Upper lobe of right lung (tissue), 1 donor: ENCODE results near the gene RAB3GAP2. TPM values are rescaled to one million over a fixed set of nuclear protein-coding genes. Genes with fewer than 3 reads are reported as not detected.

ENCODE experiments used
- ATAC-seq: fragments of 200-7000 bp; cut with Tn5 transposase; one replicate; pipeline ENCODE4 v1.9.1; 2020; ENCODE audit warnings: mild to moderate bottlenecking, moderate library complexity
- DNase-seq: peaks from one replicate; pipeline ENCODE4 v3.0.0-alpha.2; 2020
- H3K27ac ChIP-seq: fragments of 200-600 bp; one replicate; pipeline ENCODE4 v1.8.0; 2022
- H3K27me3 ChIP-seq: fragments of 200-600 bp; one replicate; pipeline ENCODE4 v1.8.0; 2022; ENCODE audit warnings: mild to moderate bottlenecking
- H3K36me3 ChIP-seq: fragments of 200-600 bp; one replicate; pipeline ENCODE4 v1.8.0; 2022
- H3K4me1 ChIP-seq: fragments of 200-600 bp; one replicate; pipeline ENCODE4 v1.8.0; 2022
- H3K4me3 ChIP-seq: fragments of 200-600 bp; one replicate; pipeline ENCODE4 v1.8.0; 2022; ENCODE audit warnings: mild to moderate bottlenecking
- H3K9me3 ChIP-seq: fragments of 200-600 bp; one replicate; pipeline ENCODE4 v1.8.0; 2022
- intact Hi-C: fragments of 100-400 bp; cut with DNase I; formaldehyde crosslinking; loops from one replicate; pipeline ENCODE4 v1.11.0; 2022
- long read RNA-seq: library from polyadenylated mRNA; unstranded; transcript quantifications from one replicate; pipeline ENCODE4 v2.0.0, GENCODE V29; 2021
- total RNA-seq: library from RNA; stranded (reverse); fragmentation: NEBNext Ultra II Directional; extraction: Animal tissue kit (Norgen Biotek cat#: 25700); gene quantifications from one replicate; pipeline ENCODE4 v1.2.1, GENCODE V29; 2021
- TF ChIP-seq, protein P1 (sequence below): fragments of 200-600 bp; IDR thresholded peaks from one replicate; pipeline ENCODE4 v1.8.0; 2022; ENCODE audit warnings: antibody characterized with exemption
- donor health status: DM: no; HTN: yes; CAD: no; lungs with severe emphysema.

RAB3GAP2 gene, protein sequence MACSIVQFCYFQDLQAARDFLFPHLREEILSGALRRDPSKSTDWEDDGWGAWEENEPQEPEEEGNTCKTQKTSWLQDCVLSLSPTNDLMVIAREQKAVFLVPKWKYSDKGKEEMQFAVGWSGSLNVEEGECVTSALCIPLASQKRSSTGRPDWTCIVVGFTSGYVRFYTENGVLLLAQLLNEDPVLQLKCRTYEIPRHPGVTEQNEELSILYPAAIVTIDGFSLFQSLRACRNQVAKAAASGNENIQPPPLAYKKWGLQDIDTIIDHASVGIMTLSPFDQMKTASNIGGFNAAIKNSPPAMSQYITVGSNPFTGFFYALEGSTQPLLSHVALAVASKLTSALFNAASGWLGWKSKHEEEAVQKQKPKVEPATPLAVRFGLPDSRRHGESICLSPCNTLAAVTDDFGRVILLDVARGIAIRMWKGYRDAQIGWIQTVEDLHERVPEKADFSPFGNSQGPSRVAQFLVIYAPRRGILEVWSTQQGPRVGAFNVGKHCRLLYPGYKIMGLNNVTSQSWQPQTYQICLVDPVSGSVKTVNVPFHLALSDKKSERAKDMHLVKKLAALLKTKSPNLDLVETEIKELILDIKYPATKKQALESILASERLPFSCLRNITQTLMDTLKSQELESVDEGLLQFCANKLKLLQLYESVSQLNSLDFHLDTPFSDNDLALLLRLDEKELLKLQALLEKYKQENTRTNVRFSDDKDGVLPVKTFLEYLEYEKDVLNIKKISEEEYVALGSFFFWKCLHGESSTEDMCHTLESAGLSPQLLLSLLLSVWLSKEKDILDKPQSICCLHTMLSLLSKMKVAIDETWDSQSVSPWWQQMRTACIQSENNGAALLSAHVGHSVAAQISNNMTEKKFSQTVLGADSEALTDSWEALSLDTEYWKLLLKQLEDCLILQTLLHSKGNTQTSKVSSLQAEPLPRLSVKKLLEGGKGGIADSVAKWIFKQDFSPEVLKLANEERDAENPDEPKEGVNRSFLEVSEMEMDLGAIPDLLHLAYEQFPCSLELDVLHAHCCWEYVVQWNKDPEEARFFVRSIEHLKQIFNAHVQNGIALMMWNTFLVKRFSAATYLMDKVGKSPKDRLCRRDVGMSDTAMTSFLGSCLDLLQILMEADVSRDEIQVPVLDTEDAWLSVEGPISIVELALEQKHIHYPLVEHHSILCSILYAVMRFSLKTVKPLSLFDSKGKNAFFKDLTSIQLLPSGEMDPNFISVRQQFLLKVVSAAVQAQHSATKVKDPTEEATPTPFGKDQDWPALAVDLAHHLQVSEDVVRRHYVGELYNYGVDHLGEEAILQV (N-terminal part only)
- 39.2 TPM for total RNA-seq
- long read RNA-seq, partial matches to known transcripts, result 8 of 41 reads
- long read RNA-seq, other reads (novel, unspliced or antisense), result 33 of 41 reads

DNA sequence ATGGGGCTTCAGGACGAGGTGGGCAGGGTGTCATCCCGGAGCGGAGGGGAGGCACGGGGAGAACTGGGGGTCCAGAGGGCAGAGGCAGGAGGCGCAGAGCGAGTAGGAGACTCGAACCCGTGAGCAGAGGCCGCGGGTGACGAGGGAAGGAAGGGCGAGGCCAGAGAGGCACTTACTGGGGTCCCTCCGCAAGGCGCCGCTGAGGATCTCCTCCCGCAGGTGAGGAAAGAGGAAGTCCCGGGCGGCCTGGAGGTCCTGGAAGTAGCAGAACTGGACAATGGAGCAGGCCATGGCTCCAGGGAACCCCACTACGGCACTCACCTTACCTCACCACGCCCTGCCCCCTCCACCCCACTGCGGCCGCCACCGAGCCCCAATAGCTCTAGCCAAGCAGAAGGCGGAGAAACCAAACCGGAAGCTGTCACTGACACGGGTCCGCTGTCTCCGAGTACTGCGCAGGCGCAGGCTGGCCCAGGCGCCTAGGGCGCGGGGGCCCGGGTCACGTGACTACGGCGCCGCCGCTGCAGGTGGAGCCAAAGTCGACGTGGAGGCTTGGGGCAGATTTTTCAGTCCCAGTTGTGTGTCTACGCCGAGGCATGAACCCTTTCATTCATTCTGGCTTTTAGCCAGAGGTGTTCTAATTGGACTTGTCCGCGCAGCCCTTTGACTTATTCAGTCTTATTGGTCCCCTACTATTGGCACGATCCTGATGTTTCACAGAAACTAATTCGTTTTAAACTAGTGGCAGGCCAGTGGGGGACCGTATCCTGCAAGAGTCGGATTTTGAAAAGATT, at the start of gene RAB3GAP2:
Gene RAB3GAP2, minus strand, starts transcription at position 407 of the 794 bp plus-strand sequence. Its CDS starts 116 bp downstream, at position 291.
- Histone ChIP-seq H3K4me3 (peak within 1 kb of the TSS; percentile 90), H3K36me3 (no peaks in the 10 kb centered on the region), H3K9me3 (no peaks in the 10 kb centered on the region), H3K4me1 (peaks cover 25% of the 10 kb centered on the region), H3K27me3 (no peaks in the 10 kb centered on the region), H3K27ac (peak within 1 kb of the TSS; percentile 91)
- TF ChIP-seq, protein P1, sequence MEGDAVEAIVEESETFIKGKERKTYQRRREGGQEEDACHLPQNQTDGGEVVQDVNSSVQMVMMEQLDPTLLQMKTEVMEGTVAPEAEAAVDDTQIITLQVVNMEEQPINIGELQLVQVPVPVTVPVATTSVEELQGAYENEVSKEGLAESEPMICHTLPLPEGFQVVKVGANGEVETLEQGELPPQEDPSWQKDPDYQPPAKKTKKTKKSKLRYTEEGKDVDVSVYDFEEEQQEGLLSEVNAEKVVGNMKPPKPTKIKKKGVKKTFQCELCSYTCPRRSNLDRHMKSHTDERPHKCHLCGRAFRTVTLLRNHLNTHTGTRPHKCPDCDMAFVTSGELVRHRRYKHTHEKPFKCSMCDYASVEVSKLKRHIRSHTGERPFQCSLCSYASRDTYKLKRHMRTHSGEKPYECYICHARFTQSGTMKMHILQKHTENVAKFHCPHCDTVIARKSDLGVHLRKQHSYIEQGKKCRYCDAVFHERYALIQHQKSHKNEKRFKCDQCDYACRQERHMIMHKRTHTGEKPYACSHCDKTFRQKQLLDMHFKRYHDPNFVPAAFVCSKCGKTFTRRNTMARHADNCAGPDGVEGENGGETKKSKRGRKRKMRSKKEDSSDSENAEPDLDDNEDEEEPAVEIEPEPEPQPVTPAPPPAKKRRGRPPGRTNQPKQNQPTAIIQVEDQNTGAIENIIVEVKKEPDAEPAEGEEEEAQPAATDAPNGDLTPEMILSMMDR, result no peak
- peak; percentile 98 for ATAC-seq
- peak; percentile 98 for DNase-seq
- intact Hi-C loops, result no loop called here

DNA sequence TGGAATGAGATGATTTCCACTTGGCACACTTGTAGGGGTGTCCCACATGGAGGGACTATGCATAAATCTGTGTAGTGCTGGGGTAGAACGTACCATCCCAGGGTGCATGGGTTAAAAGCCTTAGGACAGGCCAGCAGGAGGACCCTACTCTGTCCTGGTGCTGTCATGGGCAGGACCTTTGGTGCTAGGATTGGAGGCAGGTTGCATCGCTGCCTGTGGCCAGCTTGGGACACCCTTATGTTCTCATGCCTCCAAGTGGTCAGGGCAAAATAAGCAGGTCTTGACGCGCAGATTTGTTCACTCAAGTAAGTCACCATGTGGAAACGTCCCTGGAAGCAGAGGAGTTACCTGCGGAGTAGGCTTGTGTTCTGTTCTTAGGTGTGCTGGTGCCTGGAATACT, 49.5 kb upstream of the RAB3GAP2 start:
- no peak overlapping the region for H3K4me3 ChIP-seq
- TF ChIP-seq, protein P1, result no peak
- no peaks in the 10 kb centered on the region for H3K36me3 ChIP-seq
- intact Hi-C loops, result no loop called here
- H3K4me1 ChIP-seq, result no peaks in the 10 kb centered on the region
- H3K27ac ChIP-seq, result no peak overlapping the region
- peaks cover 9% of the 10 kb centered on the region for H3K27me3 ChIP-seq
- no peak for DNase-seq
- no peaks in the 10 kb centered on the region for H3K9me3 ChIP-seq
- no peak for ATAC-seq

DNA sequence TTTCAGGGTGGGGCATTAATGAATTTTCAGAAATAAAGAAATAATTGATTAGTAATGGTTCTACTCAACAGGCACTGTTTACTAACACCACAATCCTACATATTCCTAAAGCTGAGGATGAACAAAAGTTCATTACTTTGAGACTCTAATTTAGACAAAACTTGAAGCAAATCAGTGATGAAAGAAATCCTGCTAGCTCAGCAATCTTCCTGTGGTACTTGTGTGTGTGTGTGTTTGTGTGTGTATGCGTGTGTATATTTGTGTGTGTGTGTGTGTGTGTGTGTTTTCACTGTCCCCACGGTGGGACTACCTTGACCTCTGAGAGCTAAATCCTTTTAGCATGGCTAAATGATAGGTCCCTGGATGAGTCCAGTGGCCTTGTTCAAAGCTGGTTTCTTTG, 48.5 kb upstream of the RAB3GAP2 start:
- ATAC-seq (no peak), DNase-seq (no peak)
- Histone ChIP-seq H3K27me3 (peaks cover 9% of the 10 kb centered on the region), H3K36me3 (no peaks in the 10 kb centered on the region), H3K4me3 (no peak overlapping the region), H3K4me1 (no peaks in the 10 kb centered on the region), H3K27ac (no peak overlapping the region), H3K9me3 (no peaks in the 10 kb centered on the region)
- intact Hi-C loops, result no loop called here
- TF ChIP-seq, protein P1, result no peak

DNA sequence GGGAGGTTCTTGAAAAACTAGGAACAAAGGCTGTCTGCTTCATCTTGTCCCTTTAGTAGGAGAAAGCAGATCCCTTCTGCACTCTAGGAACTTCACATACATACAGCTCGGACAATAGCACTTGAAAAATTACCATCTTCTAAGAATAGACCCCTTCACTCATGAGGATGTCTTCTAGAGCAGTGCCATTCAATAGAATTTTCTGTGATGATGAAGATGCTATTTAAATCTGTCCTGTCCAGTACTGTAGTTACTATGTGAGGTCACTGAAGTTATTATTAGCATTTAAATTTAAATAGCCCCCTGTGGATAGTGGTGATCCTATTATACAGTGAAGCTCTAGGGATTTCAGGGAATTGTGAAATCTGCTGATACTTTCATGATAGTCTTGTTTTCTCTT, 46.4 kb upstream of the RAB3GAP2 start:
- TF ChIP-seq, protein P1, result no peak
- H3K27ac ChIP-seq, result no peak overlapping the region
- no peak overlapping the region for H3K4me3 ChIP-seq
- ATAC-seq, result no peak
- intact Hi-C loops, result no loop called here
- H3K9me3 ChIP-seq, result no peaks in the 10 kb centered on the region
- DNase-seq, result no peak
- no peaks in the 10 kb centered on the region for H3K36me3 ChIP-seq
- H3K27me3 ChIP-seq, result peaks cover 9% of the 10 kb centered on the region
- H3K4me1 ChIP-seq, result no peaks in the 10 kb centered on the region
